CD4-positive, alpha-beta T cell treated with Interleukin-17A for 4 hours (primary cell): ENCODE results near the gene LCNL1.
"Not testable (repeated sequence)": the region's sequence is repeated elsewhere in the genome, so short reads cannot be mapped to it uniquely, and the experiment has no call there.

Source experiments
- DNase-seq: peaks from one replicate; pipeline ENCODE4 v3.0.0-alpha.2; 2020; ENCODE audit warnings: mixed read lengths

The LCNL1 gene

DNA sequence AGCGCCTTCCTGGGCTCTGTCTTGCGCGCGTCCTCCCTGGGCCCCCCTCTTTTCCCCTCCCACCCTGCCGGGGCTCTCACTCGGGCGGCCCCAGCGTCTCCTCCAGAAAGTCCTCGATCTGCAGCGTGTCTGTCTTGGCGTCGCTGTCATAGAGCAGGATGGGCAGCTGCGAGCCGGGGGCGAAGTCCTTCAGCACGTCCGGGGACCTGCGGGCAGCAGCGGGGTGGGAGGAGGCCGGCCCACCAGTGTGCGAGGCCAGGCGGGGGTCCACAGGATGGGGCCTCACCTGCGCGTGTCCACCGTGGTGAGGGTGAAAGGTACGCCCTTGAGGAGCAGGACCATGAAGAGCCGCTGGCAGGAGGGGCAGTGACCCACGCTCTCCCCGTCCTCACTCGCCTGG, 12.6 kb downstream of the LCNL1 start:
- DNase-seq: no peak

DNA sequence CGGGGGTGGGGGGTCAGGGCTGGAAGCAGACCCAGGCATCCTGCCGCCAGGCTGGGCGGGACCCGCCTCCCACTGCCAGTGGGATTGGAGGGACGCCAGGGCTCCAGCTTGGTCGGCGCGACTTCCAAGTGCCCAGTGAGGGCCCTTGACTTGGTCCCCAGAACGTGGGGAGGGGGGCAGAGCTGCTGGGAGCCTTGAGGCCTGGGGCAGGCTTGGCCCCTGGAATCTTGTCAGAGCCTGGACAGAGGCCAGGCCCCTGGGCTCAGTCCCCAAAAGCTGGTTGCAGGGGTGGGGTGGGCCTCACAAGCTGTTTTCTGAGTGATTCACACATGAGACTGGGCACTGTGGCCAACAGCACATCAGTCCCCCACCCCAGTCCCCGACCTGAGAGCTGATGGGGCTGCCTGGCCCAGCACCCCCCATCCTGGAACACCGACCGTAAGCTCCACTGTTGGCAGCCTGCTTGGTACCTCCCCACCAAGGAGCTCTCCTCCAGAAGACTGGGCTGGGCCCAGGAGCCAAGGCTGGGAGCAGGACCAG, 13.0 kb downstream of the LCNL1 start:
- no peak for DNase-seq

DNA sequence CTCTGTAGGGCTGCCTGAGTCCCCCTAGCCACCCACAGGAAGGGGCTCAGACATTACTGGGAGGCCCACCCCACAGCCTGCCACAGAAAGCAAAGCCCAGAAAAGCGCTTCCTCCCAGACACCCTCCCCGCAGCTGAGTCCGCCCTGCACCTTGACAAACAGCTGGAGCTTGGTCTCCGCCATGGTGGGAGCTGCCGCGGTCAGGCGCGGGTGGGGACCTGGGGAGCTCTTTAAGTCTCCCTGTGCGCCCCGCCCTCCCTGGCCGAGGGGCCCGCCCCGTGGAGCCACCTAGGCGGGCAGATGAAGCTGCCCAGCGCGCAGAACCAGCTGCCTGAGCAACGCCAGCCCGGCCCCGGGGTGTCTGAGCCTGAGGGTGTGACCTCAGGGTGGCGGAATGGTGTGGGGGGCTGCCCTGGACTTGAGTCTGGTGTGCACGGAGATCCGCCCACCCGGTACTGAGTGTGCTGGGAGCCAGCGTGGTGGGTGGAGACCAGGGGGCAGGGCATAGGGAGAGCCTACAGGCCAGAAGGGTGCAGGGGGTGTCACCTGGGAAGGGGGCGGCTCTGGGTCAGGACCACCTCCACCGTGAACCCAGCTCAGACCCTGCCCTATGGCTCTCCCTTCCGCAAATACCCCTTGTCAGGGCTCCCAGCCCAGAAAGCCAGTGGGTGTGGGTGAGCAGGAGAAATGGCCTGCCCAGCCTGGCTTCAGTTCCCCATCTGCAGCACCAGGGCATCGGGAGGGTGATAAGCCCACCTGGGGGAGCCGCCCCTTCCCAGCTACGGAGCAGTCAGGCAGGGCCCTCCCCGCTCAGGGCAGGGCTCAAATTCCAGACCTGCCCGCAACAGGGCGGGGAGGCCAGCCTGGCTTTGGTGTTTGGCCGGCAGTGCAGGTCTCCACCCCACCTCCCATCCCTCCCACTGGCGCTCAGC, 13.8 kb downstream of the LCNL1 start, which contains the start of gene CLIC3:
Gene CLIC3 (minus strand): TSS at position 208 of the 932 bp plus-strand sequence. CDS start 25 bp downstream, at position 183.
- peak; percentile 69 for DNase-seq

DNA sequence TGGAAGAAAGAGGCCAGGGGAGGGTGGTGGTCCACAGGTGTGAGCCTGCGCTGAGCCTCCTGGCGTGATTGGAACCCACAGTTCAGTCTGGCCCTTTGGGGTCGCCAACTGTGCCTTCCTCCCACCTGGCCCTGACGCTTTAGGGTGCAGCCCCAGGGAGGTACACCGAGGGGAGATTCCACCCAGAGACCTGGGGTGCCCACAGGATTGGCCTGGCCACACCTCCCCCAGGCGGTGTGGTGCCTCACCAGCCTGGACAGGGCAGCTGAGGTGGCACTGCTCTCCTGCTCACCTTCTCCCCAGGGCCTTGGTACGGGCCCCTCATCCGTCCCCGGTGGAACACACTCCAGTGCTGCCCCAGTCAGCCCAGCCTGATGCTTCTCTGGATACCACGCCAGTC, 14.6 kb downstream of the LCNL1 start:
- no peak for DNase-seq

DNA sequence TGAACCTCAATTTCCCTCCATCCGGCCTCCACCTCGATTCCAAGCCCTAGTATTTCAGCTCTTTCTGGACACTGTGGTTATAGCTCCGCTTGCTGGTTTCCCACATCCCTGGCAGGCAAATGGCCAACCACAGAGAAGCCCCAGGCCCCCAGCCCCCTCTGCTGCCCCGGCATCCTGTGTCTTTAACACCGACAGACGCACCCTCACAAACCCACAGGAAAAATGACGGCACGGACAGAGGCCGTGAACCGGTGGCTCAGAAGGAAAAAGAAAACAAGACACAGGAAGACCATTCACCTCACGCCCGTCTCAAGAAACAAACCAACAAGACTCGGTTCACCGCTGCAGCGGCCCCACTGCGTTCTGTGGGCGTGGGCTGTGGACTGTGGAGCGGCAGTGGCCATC, 15.0 kb downstream of the LCNL1 start:
- DNase-seq: peak; percentile 43

DNA sequence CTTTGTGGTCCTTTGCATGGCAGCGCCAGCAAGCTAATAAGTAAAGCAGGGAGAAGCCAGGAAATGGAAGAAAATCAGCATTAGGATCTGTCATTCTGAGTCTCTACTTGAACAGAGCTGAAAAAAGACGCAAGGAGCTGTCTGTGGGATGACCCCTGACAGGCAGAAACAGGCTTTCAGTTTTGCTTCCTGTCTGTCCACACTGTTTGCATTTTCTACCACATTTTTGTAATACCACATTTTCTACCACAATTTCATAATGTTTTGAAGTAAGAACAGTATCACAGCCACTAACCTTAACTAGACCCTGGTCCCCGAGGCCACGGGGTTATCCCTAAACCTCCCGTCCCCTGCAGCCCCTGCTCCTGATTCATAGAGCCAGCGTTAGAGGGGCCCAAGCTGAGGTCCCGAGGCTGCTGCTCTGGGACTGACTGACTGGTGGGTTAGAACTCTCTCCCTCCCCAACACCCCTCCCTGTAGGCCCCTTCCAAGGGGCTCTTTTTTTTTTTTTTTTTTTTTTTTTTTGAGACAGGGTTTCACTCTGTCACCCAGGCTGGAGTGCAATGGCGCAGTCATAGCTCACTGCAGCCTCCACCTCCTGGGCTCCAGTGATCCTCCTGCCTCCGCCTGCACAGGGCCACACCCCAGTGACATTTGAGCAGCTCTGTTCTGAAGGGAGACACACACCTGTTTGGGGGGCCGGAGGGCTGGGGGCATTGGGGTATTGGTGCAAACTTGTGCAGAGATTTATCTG, 17.6 kb downstream of the LCNL1 start:
- DNase-seq: no peak

DNA sequence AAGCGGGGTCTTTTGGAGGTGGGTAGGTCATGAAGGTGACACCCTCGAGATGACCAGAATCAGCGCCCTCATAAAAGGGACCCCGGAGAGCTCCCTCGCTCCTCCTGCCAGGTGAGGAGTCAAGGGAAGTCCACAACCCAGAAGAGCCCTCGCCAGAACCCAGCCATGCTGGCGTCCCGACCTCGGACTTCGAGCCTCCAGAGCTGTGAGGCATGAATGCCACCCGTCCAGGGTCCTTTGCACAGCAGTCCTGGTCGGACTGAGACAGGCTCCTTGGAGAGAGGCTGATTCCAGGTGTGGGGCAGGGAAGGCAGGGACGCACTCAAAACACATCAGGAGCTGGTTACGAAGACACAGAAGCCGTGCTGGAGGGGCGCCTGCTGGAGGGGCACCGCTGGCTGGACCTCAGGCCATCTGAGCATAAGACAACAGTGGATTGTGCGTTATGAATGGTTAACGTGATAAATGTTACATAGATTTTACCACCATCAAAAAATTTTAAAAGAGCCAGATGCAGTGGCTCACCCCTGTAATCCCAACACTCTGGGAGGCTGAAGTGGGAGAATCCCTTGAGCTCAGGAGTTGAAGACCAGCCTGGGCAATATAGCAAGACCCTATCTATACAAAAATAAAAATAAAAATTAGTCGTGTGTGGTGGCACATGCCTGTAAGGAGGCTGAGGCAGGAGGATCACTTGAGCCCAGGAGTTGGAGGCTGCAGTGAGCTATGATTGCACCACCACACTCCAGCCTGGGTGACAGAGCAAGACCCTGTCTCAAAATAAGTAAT, 19.3 kb downstream of the LCNL1 start:
- no peak for DNase-seq

DNA sequence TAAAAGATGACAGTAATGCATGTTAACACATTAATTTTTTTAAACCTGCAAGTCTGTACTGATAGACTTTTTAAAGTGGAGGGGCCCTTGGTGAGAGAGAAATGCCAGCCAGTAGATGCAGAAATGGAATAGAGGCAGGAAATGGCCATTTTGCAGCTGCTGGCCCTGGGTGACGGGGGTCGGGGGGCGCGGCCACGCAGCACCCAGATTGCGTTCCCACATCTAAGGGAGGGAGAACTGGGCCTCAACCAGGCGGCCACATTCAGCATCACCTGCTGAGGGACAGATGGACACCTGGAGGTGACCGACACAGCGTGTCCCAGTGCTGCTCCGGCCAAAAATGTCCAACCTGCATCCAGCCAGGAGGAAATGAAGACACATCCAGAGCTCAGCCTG, 19.9 kb downstream of the LCNL1 start:
- DNase-seq: no peak

DNA sequence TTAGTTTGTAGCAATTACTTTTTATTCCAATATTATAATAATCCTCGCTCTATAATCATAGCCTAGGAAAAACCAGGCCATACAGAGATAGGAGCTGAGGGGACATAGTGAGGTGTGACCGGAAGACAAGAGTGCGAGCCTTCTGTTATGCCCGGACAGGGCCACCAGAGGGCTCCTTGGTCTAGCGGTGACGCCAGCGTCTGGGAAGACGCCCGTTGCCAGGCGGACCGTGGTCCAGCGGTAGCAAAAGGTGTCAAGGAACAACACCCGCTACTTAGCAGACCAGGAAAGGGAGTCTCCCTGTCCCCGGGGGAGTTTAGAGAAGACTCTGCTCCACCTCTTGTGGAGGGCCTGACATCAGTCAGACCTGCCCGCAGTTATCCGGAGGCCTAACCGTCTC, 21.5 kb downstream of the LCNL1 start:
- not testable (repeated sequence) for DNase-seq

DNA sequence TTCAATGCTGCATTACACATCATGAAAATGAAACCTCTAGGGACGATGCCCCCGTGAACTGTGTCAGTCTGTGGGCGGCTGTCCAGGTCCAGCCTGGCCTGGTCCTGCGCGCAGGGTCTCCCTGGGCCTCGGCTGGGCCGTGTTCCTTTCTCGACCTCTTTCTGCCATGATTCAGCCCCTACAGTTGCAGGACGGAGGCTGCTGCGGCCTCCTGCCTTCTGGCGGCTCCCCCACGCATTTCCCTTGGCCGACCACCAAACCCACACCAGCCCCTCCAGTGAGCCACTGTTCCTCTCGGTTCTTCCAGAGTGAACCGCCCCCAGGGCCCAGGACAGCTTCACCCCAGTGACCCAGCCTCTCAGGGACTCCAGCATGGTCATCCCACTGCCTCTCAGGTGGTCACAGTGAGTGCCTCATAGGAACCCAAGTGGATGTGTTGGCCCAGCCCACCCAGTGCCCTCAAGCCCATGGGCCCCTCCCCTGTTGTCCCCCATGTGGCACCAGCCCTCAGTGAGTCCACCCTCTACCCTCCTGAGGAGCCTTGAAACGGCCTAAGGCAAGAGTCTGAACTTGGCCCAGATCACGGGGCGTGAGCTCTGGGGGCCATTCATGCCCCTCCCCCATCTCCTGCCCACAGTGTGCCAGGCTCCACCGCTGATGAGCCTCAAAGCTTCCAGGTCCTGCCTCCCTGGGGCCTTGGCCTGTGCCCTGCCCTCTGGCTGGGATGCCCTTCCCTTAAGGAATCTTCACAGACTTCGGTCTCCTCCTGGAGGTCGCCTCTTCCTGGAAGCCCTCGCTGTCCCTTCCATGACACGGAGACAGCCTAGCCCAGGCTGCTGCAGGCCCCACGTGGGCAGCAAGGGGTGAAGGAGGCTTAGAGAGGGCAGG, 23.6 kb downstream of the LCNL1 start:
- DNase-seq: no peak

DNA sequence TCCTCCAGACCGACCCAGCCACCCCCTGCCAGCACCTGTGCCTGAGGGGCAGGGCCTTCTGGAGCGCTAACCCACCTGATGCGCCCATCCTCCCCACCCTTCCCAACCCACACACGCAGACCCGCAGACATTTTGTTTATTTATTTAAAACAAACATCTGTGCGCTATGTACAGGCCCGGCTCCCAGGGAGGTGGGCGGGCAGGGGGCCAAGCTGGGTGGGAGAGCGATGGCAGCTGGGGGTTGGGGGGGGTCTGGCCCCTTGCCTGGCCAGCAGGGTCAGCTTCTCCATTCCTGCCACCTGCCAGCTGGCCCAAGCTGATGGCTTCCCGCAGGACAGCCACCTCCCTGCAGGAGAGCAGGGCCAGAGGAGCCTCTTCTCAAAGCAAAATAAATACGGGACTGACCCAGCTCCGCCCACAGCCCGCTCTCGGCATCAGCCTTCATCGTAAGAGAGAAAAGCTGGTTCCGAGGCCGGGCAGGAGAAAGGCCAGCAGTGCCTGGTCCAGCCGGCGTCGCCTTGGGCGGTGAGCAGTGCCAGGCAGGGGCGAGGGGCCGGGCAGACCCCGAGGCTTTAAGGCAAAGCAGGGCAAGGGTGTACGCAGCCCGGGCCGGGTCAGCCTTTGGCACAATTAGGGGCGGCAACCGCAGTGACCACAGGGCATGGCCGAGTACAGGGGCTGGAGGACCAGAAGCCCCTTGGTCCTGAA, 24.5 kb downstream of the LCNL1 start:
- DNase-seq: no peak

DNA sequence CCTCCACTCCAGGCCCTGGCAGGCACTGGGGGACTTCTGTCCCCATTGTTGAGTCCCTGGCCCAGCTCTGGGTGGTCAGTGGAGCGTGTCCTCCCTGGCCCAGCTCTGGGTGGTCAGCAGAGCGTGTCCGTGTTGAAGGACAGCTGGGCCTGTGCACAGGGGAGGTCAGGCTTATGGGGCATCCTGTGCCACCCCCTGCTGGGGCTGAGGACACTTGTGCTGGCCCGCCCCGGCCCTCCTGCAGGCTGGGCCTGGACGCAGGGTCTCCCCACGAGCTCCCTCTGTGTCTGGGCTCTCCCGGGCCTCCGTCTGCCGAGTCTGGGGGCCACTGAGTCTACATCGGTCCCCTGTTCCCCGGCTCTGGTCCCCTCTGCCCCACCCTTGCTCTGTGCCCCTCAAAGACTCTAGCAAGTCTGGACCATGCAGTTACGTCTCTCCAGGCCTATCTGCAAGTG, 25.1 kb downstream of the LCNL1 start:
- DNase-seq: no peak

DNA sequence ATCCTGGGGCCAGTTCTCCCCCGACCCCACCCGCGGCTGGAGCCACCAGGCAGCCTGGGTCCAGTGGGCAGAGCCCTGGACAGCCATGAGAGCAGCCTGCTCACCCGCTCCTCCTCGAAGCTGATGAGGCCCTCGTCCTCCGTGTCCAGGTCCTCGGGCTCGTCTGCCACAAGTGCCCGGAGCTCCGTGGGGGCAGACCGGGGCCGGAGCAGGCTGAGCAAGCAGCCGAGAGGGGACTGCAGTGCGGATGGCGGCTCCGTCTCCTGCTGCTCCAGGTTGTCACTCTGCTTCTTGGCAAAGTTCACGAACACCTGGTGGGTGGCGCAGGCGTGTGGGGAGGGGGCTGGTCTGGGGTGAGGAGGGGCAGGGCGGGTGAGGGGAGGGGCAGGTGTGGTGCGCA, 25.5 kb downstream of the LCNL1 start:
- DNase-seq: no peak

DNA sequence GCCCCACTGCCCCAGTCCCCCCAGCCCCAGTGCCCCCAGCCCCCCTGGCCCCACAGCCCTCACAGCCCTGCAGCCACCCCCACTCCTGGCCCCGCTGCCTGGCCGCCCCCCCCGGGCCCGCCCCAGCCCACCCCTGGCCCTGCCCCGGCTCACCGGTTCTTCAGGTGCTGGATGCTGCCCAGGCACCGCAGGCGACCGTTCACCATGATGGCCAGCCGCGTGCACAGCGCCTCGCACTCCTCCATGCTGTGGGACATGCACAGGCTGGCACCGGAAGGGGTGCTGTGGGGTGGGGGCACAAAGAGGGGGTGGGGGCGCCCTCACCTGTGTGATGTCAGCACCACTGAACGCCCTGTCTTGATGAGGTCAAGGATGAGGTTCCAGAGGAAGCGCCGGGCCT, 26.4 kb downstream of the LCNL1 start:
- DNase-seq: no peak

DNA sequence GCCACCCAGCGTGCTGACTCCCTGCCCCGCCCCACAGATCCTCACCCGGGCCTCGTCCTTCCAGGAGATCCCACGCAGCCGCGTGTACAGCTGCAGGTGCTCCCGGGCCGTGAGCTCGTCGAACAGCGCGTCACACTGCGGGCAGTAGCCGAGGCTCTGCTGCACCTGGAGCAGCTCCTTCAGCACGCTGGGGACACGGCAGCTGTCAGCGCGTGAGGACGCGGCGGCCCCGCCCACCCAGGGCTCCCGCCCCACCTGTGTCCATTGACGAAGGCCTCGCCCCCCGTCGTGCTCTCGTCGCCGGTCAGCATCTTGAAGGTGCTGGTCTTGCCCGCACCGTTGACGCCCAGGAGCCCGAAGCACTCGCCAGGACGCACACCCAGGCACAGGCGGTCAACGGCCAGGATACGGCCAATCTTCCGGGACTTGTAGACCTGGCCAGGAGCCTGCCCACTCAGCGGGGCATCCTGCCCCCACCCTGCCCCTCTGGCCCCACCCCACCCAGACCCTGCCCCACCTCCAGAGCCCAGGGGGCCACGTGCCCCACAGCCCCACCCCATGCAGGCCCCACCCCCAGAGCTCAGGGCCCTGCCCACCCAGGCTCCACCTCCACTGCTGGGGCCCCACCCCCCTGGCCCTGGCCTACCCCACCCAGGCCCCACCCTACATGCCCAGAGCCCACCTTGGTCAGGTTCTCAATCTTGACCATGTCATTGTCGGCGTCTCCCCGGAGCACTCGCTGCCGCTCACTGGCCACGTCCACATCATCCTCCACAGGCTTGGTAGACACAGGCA, 27.3 kb downstream of the LCNL1 start:
- no peak for DNase-seq

DNA sequence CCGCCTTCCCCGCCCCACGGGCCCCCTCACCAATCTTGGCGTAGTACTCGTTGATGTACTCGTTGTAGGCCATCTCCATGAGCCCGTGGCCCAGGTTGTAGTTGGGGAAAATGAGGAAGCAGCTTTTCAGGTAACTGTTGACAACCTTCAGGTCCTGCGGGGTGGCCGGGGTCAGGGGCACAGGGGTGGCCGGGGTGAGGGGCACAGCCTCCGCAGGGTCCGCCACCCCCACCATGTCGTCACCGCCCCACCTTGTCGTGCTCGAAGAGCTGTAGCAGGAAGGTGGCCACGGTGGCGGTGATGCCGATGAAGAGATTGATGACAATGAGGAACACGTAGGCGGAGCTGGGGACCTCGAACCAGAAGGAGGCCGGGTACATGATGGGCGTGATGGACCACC, 28.4 kb downstream of the LCNL1 start:
- DNase-seq: no peak

DNA sequence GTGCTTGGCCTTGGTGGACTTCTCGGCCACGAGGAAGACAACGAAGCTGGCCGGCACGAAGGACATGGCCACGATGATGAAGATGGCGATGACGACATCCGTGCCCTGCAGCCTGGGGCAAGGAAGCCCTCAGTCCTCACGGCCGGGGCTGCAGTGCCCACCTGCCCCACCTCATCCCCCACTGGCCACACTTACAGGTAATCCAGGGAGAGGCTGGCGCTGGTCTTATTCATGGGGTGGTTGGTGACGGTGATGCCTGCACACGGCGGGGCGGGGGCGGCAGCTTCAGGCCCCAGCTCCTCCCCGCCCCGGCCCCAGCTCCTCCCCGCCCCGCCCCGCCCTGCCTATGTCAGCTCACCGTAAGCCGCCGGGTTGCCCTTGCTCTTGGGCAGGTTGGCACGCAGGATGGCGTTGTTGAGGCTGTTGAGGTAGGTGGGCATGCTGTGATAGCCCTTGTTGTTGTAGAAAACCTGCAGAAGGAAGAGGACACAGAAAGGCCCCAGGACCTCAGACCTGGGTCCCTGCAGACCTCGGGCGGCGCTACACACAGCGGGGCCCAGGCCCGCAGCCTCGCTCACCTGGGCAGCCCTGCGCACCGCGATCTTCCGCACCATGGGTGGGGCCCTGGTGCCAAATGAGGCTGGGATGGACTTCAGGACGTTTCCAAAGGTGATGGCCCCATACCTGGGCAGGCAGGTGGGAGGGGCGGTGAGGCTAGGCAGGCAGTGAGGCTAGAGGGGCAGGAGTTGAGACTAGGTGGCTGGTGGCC, 29.3 kb downstream of the LCNL1 start:
- DNase-seq: no peak

DNA sequence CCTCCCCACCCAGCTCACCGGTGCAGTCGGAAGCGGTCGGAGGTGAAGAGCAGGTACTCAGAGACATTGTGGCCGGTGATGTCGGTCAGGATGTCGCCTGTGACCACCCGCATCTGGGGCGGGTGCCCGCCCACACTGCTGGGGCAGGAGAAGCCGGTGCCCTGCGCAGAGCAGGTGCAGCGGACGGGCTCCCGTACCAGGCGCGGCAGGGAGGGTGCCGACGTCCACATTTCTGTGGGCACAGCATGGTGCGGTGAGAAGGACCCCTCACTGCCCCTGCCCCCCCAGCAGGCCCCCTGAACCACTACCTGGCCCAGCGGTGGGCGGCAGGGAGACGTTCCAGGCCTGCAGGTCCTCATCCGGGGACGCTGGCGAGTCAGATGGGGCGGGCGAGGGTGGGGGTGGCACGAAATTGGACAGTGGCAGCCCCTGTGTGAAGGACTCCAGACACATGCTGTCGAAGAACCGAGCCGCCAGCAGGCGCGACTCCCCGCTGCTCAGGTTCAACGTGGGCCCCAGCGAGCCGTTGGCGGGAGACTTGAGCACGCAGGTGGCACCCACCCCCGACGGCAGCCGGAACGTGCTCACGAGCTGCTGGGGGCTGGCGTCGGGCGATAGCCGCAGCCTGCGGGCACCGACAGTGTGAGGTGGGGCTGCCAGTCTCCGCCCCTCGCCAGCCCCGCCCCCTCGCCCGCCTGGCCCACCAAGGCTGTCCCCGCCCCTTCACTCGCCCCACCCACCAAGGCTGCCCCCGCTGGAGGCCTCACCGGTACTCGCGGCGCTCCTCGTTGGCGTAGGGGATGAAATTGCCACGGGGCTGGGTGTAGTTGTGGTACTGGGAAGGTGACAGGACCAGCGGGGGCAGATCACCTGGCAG, 30.1 kb downstream of the LCNL1 start:
- no peak for DNase-seq
